Forelimb muscle (tissue), 1 donor: Measurements from ENCODE around the gene ATG10. TPM values are rescaled to one million over a fixed set of nuclear protein-coding genes. Genes with fewer than 3 reads are reported as not detected.
A peak's percentile ranks its signal among the peaks of the same experiment; 100 is the strongest.

Experiments
- DNase-seq: peaks from one replicate; pipeline ENCODE4 v3.0.0-alpha.2; 2013; ENCODE audit warnings: low read depth
- polyA plus RNA-seq: library from polyadenylated mRNA; unstranded; fragments of 120-200 nt; gene quantifications from one replicate; pipeline ENCODE4 v1.2.1, GENCODE V29; 2013; ENCODE audit not compliant: insufficient read length

ATG10 gene
- polyA plus RNA-seq, 1 donor: 7.8 TPM

- DNase-seq: peak; percentile 67
Observed at GRCh38 chr5:82164176-82164976, 192.6 kb downstream of the ATG10 start.

GRCh38 chr5:82164977-82165713 lies 193.3 kb downstream of the ATG10 start:
- DNase-seq: peak; percentile 25

GRCh38 chr5:82165740-82166530 lies 194.1 kb downstream of the ATG10 start:
- peak; percentile 89 for DNase-seq

GRCh38 chr5:82167372-82167935 lies 195.6 kb downstream of the ATG10 start:
- no peak for DNase-seq

GRCh38 chr5:82168294-82168693 lies 196.5 kb downstream of the ATG10 start:
- no peak for DNase-seq

- DNase-seq: no peak
Observed at GRCh38 chr5:82169892-82170291, 198.1 kb downstream of the ATG10 start.

- peak; percentile 51 for DNase-seq
Observed at GRCh38 chr5:82174128-82174918, 202.5 kb downstream of the ATG10 start.

GRCh38 chr5:82174919-82175219 lies 203.0 kb downstream of the ATG10 start:
- DNase-seq: no peak

- no peak for DNase-seq
Observed at GRCh38 chr5:82176115-82176814, 204.4 kb downstream of the ATG10 start.

GRCh38 chr5:82178378-82178777 lies 206.6 kb downstream of the ATG10 start:
- no peak for DNase-seq

- DNase-seq: no peak
Observed at GRCh38 chr5:82182662-82183061, 210.8 kb downstream of the ATG10 start.

- DNase-seq: no peak
Observed at GRCh38 chr5:82183828-82184227, 212.0 kb downstream of the ATG10 start.

GRCh38 chr5:82185851-82186250 lies 214.0 kb downstream of the ATG10 start:
- DNase-seq: no peak

GRCh38 chr5:82197550-82197949 lies 225.7 kb downstream of the ATG10 start:
- DNase-seq: no peak

- no peak for DNase-seq
Observed at GRCh38 chr5:82204567-82204966, 232.7 kb downstream of the ATG10 start.

GRCh38 chr5:82205005-82205404 lies 233.2 kb downstream of the ATG10 start:
- DNase-seq: no peak

GRCh38 chr5:82208371-82208770 lies 236.5 kb downstream of the ATG10 start:
- no peak for DNase-seq

GRCh38 chr5:82211855-82212572 lies 240.2 kb downstream of the ATG10 start:
- no peak for DNase-seq

GRCh38 chr5:82217917-82218316 lies 246.1 kb downstream of the ATG10 start:
- no peak for DNase-seq
